GM18511 (cell line): Measurements from ENCODE around the gene SMURF2.
"Not testable (repeated sequence)": the region's sequence is repeated elsewhere in the genome, so short reads cannot be mapped to it uniquely, and the experiment has no call there.

Source experiments
- ATAC-seq: cut with Tn5 transposase; IDR thresholded peaks from one replicate; pipeline ENCODE4 v1.9.1; 2021; ENCODE audit warnings: mild to moderate bottlenecking, moderate library complexity; ENCODE audit not compliant: unreplicated experiment

Gene SMURF2

GRCh38 chr17:64661976-64662773, at the start of gene SMURF2:
SMURF2 (minus strand) TSS chr17:64662307; CDS start chr17:64661880, 427 bp downstream.
- ATAC-seq, result peak; percentile 86

- ATAC-seq, result no peak
These were observed 47.4 kb upstream of the SMURF2 start for GRCh38 chr17:64709481-64709880.

DNA sequence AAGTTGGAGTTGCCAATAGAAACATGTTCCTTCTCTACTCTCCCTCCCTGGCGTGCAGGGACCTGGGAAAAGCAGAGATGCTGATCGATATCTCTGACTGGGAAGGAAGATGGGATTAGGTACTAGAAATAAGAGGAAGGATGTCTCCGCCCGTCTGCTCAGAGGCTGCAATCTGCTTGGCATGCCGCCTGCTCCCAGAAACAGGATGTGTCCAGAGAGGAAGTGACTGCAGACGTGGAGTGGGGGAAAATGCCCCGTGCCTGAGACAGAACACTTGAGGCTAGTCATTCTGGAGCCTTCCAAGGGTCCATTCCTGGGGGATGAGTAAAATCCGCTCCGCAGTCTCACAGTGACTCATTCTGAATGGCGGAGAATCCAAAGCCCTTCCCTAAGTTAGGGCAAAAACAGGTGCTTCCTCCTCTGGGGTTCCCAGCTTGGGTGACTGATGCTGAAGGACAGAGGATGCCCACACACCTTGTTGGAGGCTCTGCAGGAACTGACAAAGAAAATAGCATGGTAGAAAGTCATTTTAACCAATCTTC, 45.0 kb upstream of the SMURF2 start:
- ATAC-seq, result no peak

DNA sequence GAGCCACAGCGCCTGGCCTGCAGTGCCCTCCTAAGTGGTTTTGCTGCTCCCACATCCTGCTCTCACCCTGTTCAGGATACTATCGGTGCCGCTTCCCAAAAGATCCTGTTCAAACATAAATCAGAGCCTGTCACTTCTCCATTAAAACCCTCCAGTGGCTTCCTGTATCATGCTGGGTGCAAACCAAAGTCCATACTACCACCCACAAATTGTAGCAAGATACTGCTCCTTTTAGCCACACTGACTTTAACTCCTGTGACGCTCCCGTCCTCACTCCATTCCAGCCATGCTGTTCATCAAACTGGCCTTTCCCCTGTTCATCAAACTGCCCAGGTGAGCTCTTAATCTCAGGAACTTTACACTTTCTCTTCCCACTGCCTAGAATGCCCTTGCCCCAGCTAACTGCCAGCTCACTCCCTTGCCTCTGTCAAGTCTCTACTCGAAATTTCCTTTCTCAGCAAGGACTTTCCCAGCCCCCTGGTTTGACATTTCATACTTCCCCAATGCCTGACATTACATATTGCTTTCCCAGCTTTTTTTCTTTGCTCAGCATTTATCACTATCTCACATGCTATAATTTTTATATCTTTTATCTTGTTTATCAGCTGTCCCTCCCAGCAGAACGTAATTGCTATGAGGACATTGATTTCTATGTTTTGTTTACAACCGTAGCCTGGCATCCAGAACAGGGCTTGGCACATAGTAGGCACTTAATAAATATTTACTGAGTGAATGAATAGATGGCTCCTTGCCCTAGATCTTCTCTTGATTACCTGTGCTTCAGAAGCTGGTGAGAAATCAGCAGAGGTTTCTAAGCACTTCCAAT, 44.3 kb upstream of the SMURF2 start:
- ATAC-seq, result no peak

GRCh38 chr17:64702815-64703214, 40.7 kb upstream of the SMURF2 start:
- no peak for ATAC-seq

- ATAC-seq, result no peak
These were observed 36.6 kb upstream of the SMURF2 start for GRCh38 chr17:64698725-64699124.

GRCh38 chr17:64694207-64694606, 32.1 kb upstream of the SMURF2 start:
- no peak for ATAC-seq

- ATAC-seq, result no peak
These were observed 30.1 kb upstream of the SMURF2 start for GRCh38 chr17:64692187-64692586.

- no peak for ATAC-seq
These were observed 27.0 kb upstream of the SMURF2 start for GRCh38 chr17:64689106-64689505.

DNA sequence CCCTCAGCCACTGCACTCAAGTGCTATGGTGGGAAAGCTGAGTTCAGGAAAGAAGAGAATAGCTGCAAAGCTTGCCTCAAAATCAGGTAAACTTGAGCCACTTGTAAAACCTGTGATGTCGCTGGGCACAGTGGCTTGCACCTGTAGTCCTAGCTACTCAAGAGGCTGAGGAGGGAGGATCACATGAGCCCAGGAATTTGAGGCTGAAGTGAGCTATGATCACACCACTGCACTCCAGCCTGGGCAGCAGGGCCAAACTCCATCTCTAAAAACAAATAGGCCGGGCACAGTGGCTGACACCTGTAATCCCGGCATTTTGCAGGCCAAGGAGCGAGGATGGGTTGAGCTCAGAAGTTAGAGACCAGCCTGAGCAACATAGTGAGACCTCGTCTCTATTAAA, 26.4 kb upstream of the SMURF2 start:
- ATAC-seq, result no peak

GRCh38 chr17:64687961-64688360, 25.9 kb upstream of the SMURF2 start:
- ATAC-seq, result no peak

DNA sequence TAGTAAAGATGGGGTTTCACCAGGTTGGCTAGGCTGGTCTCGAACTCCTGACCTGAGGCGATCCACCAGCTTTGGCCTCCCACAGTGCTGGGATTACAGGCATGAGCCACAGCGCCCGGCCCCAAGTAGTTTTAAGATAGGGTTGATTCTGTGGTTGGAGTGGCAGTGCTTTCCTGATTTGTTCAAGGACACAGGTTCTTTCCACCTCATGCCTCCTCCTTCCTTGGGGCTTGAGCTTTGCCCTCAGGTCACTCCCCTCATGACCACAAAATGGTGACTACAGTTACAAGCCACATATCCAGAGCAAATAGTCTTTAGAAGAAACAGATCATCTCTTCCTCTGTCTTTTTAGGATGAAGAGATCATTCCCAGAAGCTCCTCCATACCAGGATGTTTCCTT, 25.3 kb upstream of the SMURF2 start:
- ATAC-seq, result no peak

DNA sequence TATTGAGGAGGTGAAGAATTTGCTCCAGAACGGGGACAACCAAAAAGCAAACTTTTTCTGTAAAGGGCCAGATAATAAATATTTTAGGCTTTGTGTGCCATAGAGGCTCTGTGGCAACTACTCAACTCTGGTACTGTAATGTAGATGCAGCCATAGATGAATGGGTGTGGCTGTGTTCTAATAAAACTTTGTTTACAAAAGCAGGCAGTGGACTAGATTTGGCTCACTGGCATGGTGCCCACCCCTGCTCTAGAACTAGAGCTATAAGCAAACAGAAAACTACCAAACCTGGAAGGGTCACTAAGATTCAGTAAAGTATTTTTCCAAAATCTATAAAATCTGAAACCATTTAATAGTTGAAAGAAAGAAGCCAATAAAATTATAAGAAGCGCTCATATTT, 24.6 kb upstream of the SMURF2 start:
- no peak for ATAC-seq

DNA sequence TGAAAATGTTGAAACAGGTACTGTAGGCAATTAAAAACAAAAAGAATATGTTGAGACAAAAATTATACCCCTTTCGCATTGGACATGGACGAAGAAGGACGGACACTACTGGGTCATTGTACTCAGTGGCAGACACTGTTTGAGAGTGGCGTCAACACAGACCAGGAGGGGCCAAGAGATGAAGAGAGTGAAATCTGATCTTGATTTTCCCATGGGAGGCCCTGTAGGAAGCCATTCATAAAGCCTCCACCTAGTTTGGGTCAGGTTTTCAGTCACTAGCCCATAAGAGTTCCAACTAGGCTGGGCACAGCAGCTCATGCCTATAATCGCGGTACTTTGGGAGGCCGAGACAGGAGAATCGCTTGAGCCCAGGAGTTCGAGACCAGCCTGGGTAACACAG, 23.6 kb upstream of the SMURF2 start:
- ATAC-seq, result no peak

- no peak for ATAC-seq
These were observed 21.7 kb upstream of the SMURF2 start for GRCh38 chr17:64683796-64684195.

DNA sequence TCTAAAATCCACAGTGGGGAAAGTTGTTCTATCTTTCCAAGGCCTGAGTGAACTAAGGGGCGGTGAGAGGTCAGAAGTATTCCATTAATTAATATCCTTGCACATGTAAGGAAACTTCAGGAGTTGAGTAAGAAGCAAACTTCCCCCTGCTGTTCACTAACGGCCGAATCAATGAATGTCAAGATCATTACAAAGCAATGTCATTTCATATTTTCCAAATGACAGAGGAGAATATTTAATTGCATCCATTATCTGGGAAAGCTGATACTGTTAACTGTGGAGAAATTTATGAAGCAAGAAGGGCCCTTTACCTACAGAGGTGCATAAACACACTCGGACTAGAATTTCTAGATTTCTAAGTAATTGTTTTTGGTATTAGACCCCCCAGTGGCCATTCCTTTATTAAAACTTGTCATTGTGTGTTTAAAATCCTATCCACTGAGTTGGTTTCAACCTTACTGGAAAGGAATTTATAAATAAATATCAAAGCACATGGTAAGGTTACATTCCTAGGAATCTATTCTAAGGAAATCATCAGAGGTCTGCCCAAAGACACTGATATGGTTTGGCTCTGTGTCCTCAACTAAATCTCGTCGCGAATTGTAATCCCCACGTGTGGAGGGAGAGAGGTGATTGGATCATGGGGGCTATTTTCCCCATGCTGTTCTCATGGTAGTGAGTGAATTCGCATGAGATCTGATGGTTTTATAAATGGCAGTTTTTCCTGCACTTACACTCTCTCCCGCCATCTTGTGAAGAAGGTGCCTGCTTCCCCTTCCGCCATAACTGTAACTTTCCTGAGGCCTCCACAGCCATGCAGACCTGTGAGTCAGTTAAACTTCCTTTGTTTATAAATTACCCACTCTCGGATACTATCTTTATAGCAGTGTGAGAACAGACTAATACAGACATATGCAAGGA, 20.4 kb upstream of the SMURF2 start:
- no peak for ATAC-seq

DNA sequence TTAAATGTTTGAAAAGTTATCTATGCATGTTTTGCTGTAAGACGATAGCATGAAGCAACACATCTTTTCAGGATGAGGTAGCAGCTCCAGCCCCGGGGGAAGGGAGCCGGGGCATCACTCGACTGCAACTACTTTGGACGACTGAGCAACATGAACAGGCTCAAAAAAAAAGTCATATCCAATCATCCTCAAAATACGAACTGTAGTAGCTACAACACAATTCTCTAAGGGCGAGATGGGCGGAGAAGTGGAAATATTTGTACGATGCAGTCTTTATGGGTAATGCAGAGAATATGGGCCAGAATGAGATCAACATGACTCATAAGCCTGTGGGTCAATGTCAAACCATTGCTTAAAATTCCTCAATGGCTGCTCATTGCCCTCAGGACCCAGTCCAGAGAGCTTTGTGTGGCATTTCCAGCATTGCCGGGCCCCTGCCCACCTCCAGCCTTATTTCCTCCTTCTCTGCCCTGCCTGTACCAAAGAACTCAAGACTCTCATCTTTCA, 17.7 kb upstream of the SMURF2 start:
- no peak for ATAC-seq

GRCh38 chr17:64676763-64677162, 14.7 kb upstream of the SMURF2 start:
- ATAC-seq, result no peak

GRCh38 chr17:64670843-64671590, 8.9 kb upstream of the SMURF2 start:
- not testable (repeated sequence) for ATAC-seq
